CD14-positive monocyte (primary cell): ENCODE results near the gene EBF3. TPM values are rescaled to one million over a fixed set of nuclear protein-coding genes. Genes with fewer than 3 reads are reported as not detected.

Source experiments
- DNase-seq, 3 donors: peaks; one replicate each; pipeline ENCODE4 v3.0.0-alpha.2; 2011 to 2022
- H2AFZ ChIP-seq: 2 replicates; pipeline ENCODE4 v1.6.0; 2012; ENCODE audit warnings: mild to moderate bottlenecking, low read depth, low read length, inconsistent platforms; ENCODE audit not compliant: insufficient read depth, poor library complexity, severe bottlenecking
- H3K27ac ChIP-seq, 2 donors: 1 replicate in 1 of 2; 2 replicates in 1 of 2; pipeline ENCODE4 v1.5.1; 2012 to 2013; ENCODE audit warnings: low read length in 2 of 2, control low read depth in 1 of 2, inconsistent platforms in 1 of 2, low read depth in 1 of 2, mild to moderate bottlenecking in 1 of 2
- H3K27me3 ChIP-seq, 2 donors: one replicate each; pipeline versions ENCODE4 v1.6.0 to v1.6.1; 2011 to 2013; ENCODE audit warnings: low read length in 2 of 2; ENCODE audit not compliant: control insufficient read depth in 2 of 2, insufficient read depth in 2 of 2
- H3K36me3 ChIP-seq, 2 donors: replicated peaks in 1 of 2; 1 replicate in 1 of 2; 2 replicates in 1 of 2; pipeline versions ENCODE4 v1.5.1 to v1.6.1; 2012 to 2013; ENCODE audit warnings: low read length in 2 of 2, control low read depth in 1 of 2, inconsistent platforms in 1 of 2, mild to moderate bottlenecking in 1 of 2; ENCODE audit not compliant: insufficient read depth in 2 of 2, control insufficient read depth in 1 of 2
- H3K4me1 ChIP-seq, 2 donors: 1 replicate in 1 of 2; 2 replicates in 1 of 2; pipeline versions ENCODE4 v1.5.1 to v1.6.1; 2012 to 2013; ENCODE audit warnings: low read length in 2 of 2, control low read depth in 1 of 2, inconsistent platforms in 1 of 2, mild to moderate bottlenecking in 1 of 2, moderate library complexity in 1 of 2; ENCODE audit not compliant: insufficient read depth in 2 of 2, control insufficient read depth in 1 of 2
- H3K4me2 ChIP-seq: replicated peaks from 2 replicates; pipeline ENCODE3; 2012; ENCODE audit warnings: low read length, moderate library complexity, mild to moderate bottlenecking; ENCODE audit not compliant: poor library complexity, severe bottlenecking; ENCODE audit errors: extremely low read depth
- H3K4me3 ChIP-seq, 3 experiments: fragments of 200-600 bp in 1 of 3; sonication (generic) in 1 of 3; replicated peaks in 1 of 3; 1 replicate in 2 of 3; 2 replicates in 1 of 3; pipeline ENCODE4 v1.5.1; 2011 to 2013; ENCODE audit warnings: low read length in 3 of 3, mild to moderate bottlenecking in 3 of 3, control low read depth in 2 of 3, low read depth in 2 of 3, inconsistent platforms in 1 of 3, moderate library complexity in 1 of 3
- H3K79me2 ChIP-seq: 2 replicates; pipeline ENCODE4 v1.6.0; 2012; ENCODE audit warnings: mild to moderate bottlenecking, control low read depth, inconsistent platforms, low read length, moderate library complexity; ENCODE audit not compliant: insufficient read depth
- H3K9ac ChIP-seq: 2 replicates; pipeline ENCODE4 v1.6.0; 2017; ENCODE audit warnings: low read length, mild to moderate bottlenecking; ENCODE audit not compliant: insufficient read depth, poor library complexity, severe bottlenecking
- H3K9me3 ChIP-seq, 2 donors: replicated peaks in 1 of 2; 1 replicate in 1 of 2; 2 replicates in 1 of 2; pipeline versions ENCODE4 v1.5.1 to v1.6.1; 2012 to 2013; ENCODE audit warnings: low read length in 2 of 2, control low read depth in 1 of 2; ENCODE audit not compliant: control insufficient read depth in 1 of 2, insufficient read depth in 1 of 2
- H4K20me1 ChIP-seq: 2 replicates; pipeline ENCODE4 v1.6.0; 2012; ENCODE audit warnings: mild to moderate bottlenecking, low read length, control low read depth, moderate library complexity; ENCODE audit not compliant: insufficient read depth
- H3K27ac Mint-ChIP-seq, 7 donors: one replicate each; pipeline ENCODE4 v1.8.0; 2020; ENCODE audit warnings: mild to moderate bottlenecking in 7 of 7, mixed read lengths in 7 of 7, moderate library complexity in 6 of 7, inconsistent platforms in 2 of 7
- H3K27me3 Mint-ChIP-seq, 3 donors: one replicate each; pipeline ENCODE4 v1.8.0; 2021 to 2022; ENCODE audit warnings: low read depth in 3 of 3, mild to moderate bottlenecking in 3 of 3, mixed read lengths in 3 of 3, moderate library complexity in 3 of 3, inconsistent platforms in 1 of 3
- H3K36me3 Mint-ChIP-seq, 2 donors: one replicate each; pipeline ENCODE4 v1.8.0; 2020; ENCODE audit warnings: mixed read lengths in 2 of 2, inconsistent platforms in 1 of 2, mild to moderate bottlenecking in 1 of 2
- H3K4me1 Mint-ChIP-seq: one replicate; pipeline ENCODE4 v1.8.0; 2020; ENCODE audit warnings: mild to moderate bottlenecking, mixed read lengths
- H3K4me3 Mint-ChIP-seq, 2 donors: one replicate each; pipeline ENCODE4 v1.8.0; 2020; ENCODE audit warnings: mild to moderate bottlenecking in 2 of 2, mixed read lengths in 2 of 2, moderate library complexity in 1 of 2
- H3K9me3 Mint-ChIP-seq, 7 donors: one replicate each; pipeline ENCODE4 v1.8.0; 2020 to 2022; ENCODE audit warnings: mixed read lengths in 7 of 7, mild to moderate bottlenecking in 6 of 7, moderate library complexity in 6 of 7, inconsistent platforms in 2 of 7
- WGBS: methylation state at CpG from one replicate; pipeline ENCODE4 v1.1.5; 2013; ENCODE audit warnings: missing lambda C conversion rate; ENCODE audit not compliant: insufficient coverage; 5-methylcytosine and 5-hydroxymethylcytosine counted together
- intact Hi-C, 2 donors: fragments of 100-400 bp; cut with micrococcal nuclease; formaldehyde crosslinking; loops; one replicate each; pipeline versions ENCODE4 v1.15.0 to v1.15.1; 2023
- polyA plus RNA-seq, 3 donors: library from polyadenylated mRNA; depleted of rRNA in 1 of 3; unstranded in 2 of 3; stranded (reverse) in 1 of 3; fragments of 300-500 nt in 2 of 3; fragments of >200 nt in 1 of 3; fragmentation: Illumina TruSeq in 2 of 3; gene quantifications; 1 replicate in 2 of 3; 2 replicates in 1 of 3; pipeline ENCODE4 v1.2.3, GENCODE V29; 2012 to 2021
- TF ChIP-seq, protein P1 (sequence below): fragments of 200-600 bp; IDR thresholded peaks from one replicate; pipeline ENCODE4 v1.8.0; 2022; ENCODE audit warnings: antibody characterized with exemption, mild to moderate bottlenecking

The EBF3 gene
- polyA plus RNA-seq, 3 donors: not detected

- no peaks in the 10 kb centered on the region for H3K36me3 Mint-ChIP-seq
- no peak for DNase-seq
These were observed 118.8 kb downstream of the EBF3 start for GRCh38 chr10:129845111-129845753.

GRCh38 chr10:129844216-129844766, 119.8 kb downstream of the EBF3 start:
- H3K36me3 Mint-ChIP-seq: no peaks in the 10 kb centered on the region
- H3K4me2 ChIP-seq: no peak overlapping the region
- H3K9ac ChIP-seq: no peak overlapping the region
- H3K27ac Mint-ChIP-seq: no peak overlapping the region
- peaks cover 0 to 11% (median 2%) of the 10 kb centered on the region in 7 donors for H3K9me3 Mint-ChIP-seq
- no peaks in the 10 kb centered on the region for H3K9me3 ChIP-seq
- H3K4me1 Mint-ChIP-seq: no peaks in the 10 kb centered on the region
- H3K79me2 ChIP-seq: no peaks in the 10 kb centered on the region
- H4K20me1 ChIP-seq: no peaks in the 10 kb centered on the region
- peaks cover 0 to 4% (median 0%) of the 10 kb centered on the region in 3 donors for H3K27me3 Mint-ChIP-seq
- TF ChIP-seq, protein P1, sequence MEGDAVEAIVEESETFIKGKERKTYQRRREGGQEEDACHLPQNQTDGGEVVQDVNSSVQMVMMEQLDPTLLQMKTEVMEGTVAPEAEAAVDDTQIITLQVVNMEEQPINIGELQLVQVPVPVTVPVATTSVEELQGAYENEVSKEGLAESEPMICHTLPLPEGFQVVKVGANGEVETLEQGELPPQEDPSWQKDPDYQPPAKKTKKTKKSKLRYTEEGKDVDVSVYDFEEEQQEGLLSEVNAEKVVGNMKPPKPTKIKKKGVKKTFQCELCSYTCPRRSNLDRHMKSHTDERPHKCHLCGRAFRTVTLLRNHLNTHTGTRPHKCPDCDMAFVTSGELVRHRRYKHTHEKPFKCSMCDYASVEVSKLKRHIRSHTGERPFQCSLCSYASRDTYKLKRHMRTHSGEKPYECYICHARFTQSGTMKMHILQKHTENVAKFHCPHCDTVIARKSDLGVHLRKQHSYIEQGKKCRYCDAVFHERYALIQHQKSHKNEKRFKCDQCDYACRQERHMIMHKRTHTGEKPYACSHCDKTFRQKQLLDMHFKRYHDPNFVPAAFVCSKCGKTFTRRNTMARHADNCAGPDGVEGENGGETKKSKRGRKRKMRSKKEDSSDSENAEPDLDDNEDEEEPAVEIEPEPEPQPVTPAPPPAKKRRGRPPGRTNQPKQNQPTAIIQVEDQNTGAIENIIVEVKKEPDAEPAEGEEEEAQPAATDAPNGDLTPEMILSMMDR: no peak
- H3K4me1 ChIP-seq: no peaks in the 10 kb centered on the region
- H3K4me3 Mint-ChIP-seq: no peak overlapping the region
- intact Hi-C loops: no loop called here
- no peak overlapping the region for H3K27ac ChIP-seq
- H3K27me3 ChIP-seq: no peaks in the 10 kb centered on the region
- 97% methylated on average over 9 of the region's 12 CpGs for WGBS
- no peak overlapping the region for H3K4me3 ChIP-seq
- H2AFZ ChIP-seq: no peak overlapping the region
- no peak for DNase-seq
- no peaks in the 10 kb centered on the region for H3K36me3 ChIP-seq

More at GRCh38 chr10:129845111-129845753, 118.8 kb downstream of the EBF3 start:
- H3K9me3 ChIP-seq: no peaks in the 10 kb centered on the region
- peaks cover 0 to 4% (median 0%) of the 10 kb centered on the region in 3 donors for H3K27me3 Mint-ChIP-seq
- 96% methylated on average over 7 of the region's 12 CpGs for WGBS
- no peak overlapping the region for H2AFZ ChIP-seq
- no peak overlapping the region for H3K27ac Mint-ChIP-seq
- TF ChIP-seq, protein P1: no peak
- H3K4me1 Mint-ChIP-seq: no peaks in the 10 kb centered on the region
- H3K79me2 ChIP-seq: no peaks in the 10 kb centered on the region
- H3K4me2 ChIP-seq: no peak overlapping the region
- no peaks in the 10 kb centered on the region for H3K4me1 ChIP-seq
- no peak overlapping the region for H3K27ac ChIP-seq
- no peaks in the 10 kb centered on the region for H3K27me3 ChIP-seq
- no peak overlapping the region for H3K9ac ChIP-seq
- no peak overlapping the region for H3K4me3 ChIP-seq
- no peaks in the 10 kb centered on the region for H3K36me3 ChIP-seq
- no peak overlapping the region for H3K4me3 Mint-ChIP-seq
- H4K20me1 ChIP-seq: no peaks in the 10 kb centered on the region
- intact Hi-C loops: no loop called here
- peaks cover 0 to 9% (median 2%) of the 10 kb centered on the region in 7 donors for H3K9me3 Mint-ChIP-seq
